ENCODE results near the gene IP6K1. TPM values are rescaled to one million over a fixed set of nuclear protein-coding genes. Genes with fewer than 3 reads are reported as not detected.
"Not testable (repeated sequence)": the region's sequence is repeated elsewhere in the genome, so short reads cannot be mapped to it uniquely, and the experiment has no call there.

IP6K1 gene
- total RNA-seq (10 to 100 TPM; 54.1 to 56.4 TPM), total RNA-seq (41.6 to 83.6 reads per million in 2 donors)

GRCh38 chr3:49786357-49787181 lies at the start of gene IP6K1:
TSS of gene IP6K1 (minus strand) at chr3:49786542. CDS start at chr3:49748040, 38,502 bp downstream.
- Mint-ChIP-seq H3K27ac (peak within 1 kb of the TSS; percentile 94), H3K4me3 (peak within 1 kb of the TSS; percentile 91), H3K4me1 (peaks cover 21% of the 10 kb centered on the region), H3K27me3 (peaks cover 5% of the 10 kb centered on the region), H3K36me3 (ENCODE audit: low read depth) (no peaks in the 10 kb centered on the region)
- no peaks in the 10 kb centered on the region for H3K9me3 ChIP-seq (ENCODE audit: control insufficient read depth, low read length, poor library complexity, severe bottlenecking)
- DNase-seq (peak; percentile 97 to 98 (median 97)), ATAC-seq (peak; percentile 99)

- Mint-ChIP-seq H3K27ac (no peak overlapping the region), H3K4me1 (no peaks in the 10 kb centered on the region), H3K36me3 (ENCODE audit: low read depth) (peaks cover 2% of the 10 kb centered on the region), H3K27me3 (no peaks in the 10 kb centered on the region), H3K4me3 (no peak overlapping the region)
- ATAC-seq (no peak), DNase-seq (no peak)
- H3K9me3 ChIP-seq (ENCODE audit: control insufficient read depth, low read length, poor library complexity, severe bottlenecking), result no peaks in the 10 kb centered on the region
Observed at GRCh38 chr3:49831341-49831740, 45.0 kb upstream of the IP6K1 start.

GRCh38 chr3:49826016-49826415 lies 39.7 kb upstream of the IP6K1 start:
- Mint-ChIP-seq H3K4me1 (no peaks in the 10 kb centered on the region), H3K27me3 (no peaks in the 10 kb centered on the region), H3K36me3 (ENCODE audit: low read depth) (no peaks in the 10 kb centered on the region), H3K4me3 (no peak overlapping the region), H3K27ac (no peak overlapping the region)
- no peaks in the 10 kb centered on the region for H3K9me3 ChIP-seq (ENCODE audit: control insufficient read depth, low read length, poor library complexity, severe bottlenecking)
- ATAC-seq (no peak), DNase-seq (no peak)

- not testable (repeated sequence) for H3K36me3 Mint-ChIP-seq (ENCODE audit: low read depth); DNase-seq; H3K4me3 Mint-ChIP-seq; ATAC-seq; H3K27me3 Mint-ChIP-seq; H3K4me1 Mint-ChIP-seq; H3K9me3 ChIP-seq (ENCODE audit: control insufficient read depth, low read length, poor library complexity, severe bottlenecking)
- peak overlapping the region; percentile 49 for H3K27ac Mint-ChIP-seq
Observed at GRCh38 chr3:49823131-49823530, 36.8 kb upstream of the IP6K1 start.

GRCh38 chr3:49813497-49814174 lies 27.3 kb upstream of the IP6K1 start, which contains the start of gene UBA7:
TSS of gene UBA7 (minus strand) at chr3:49813953. CDS start at chr3:49813787, 166 bp downstream.
- no peaks in the 10 kb centered on the region for H3K27me3 Mint-ChIP-seq
- peaks cover 8% of the 10 kb centered on the region for H3K36me3 Mint-ChIP-seq (ENCODE audit: low read depth)
- DNase-seq, result no peak
- peak within 1 kb of the TSS; percentile 93 for H3K4me3 Mint-ChIP-seq
- peaks cover 19% of the 10 kb centered on the region for H3K4me1 Mint-ChIP-seq
- ATAC-seq, result peak; percentile 83
- H3K27ac Mint-ChIP-seq, result peak within 1 kb of the TSS; percentile 94
- H3K9me3 ChIP-seq (ENCODE audit: control insufficient read depth, low read length, poor library complexity, severe bottlenecking), result no peaks in the 10 kb centered on the region

GRCh38 chr3:49812916-49813496 lies 26.7 kb upstream of the IP6K1 start:
- Mint-ChIP-seq H3K27ac (peak overlapping the region; percentile 94), H3K4me3 (peak overlapping the region; percentile 93), H3K36me3 (ENCODE audit: low read depth) (peaks cover 8% of the 10 kb centered on the region), H3K27me3 (no peaks in the 10 kb centered on the region), H3K4me1 (peaks cover 23% of the 10 kb centered on the region)
- DNase-seq, result no peak
- H3K9me3 ChIP-seq (ENCODE audit: control insufficient read depth, low read length, poor library complexity, severe bottlenecking), result no peaks in the 10 kb centered on the region
- ATAC-seq, result no peak

GRCh38 chr3:49807431-49808114 lies 21.2 kb upstream of the IP6K1 start:
- peaks cover 7% of the 10 kb centered on the region for H3K36me3 Mint-ChIP-seq (ENCODE audit: low read depth)
- peak overlapping the region; percentile 76 for H3K27ac Mint-ChIP-seq
- no peak for DNase-seq
- H3K4me3 Mint-ChIP-seq, result no peak overlapping the region
- H3K27me3 Mint-ChIP-seq, result peaks cover 1% of the 10 kb centered on the region
- no peaks in the 10 kb centered on the region for H3K9me3 ChIP-seq (ENCODE audit: control insufficient read depth, low read length, poor library complexity, severe bottlenecking)
- no peak for ATAC-seq
- peaks cover 33% of the 10 kb centered on the region for H3K4me1 Mint-ChIP-seq

GRCh38 chr3:49806850-49807249 lies 20.5 kb upstream of the IP6K1 start:
- no peak for DNase-seq
- H3K4me1 Mint-ChIP-seq, result peaks cover 38% of the 10 kb centered on the region
- peaks cover 8% of the 10 kb centered on the region for H3K27me3 Mint-ChIP-seq
- H3K27ac Mint-ChIP-seq, result peak overlapping the region; percentile 16
- no peaks in the 10 kb centered on the region for H3K9me3 ChIP-seq (ENCODE audit: control insufficient read depth, low read length, poor library complexity, severe bottlenecking)
- no peak for ATAC-seq
- H3K4me3 Mint-ChIP-seq, result peak overlapping the region; percentile 25
- H3K36me3 Mint-ChIP-seq (ENCODE audit: low read depth), result peaks cover 8% of the 10 kb centered on the region

GRCh38 chr3:49805897-49806701 lies 19.8 kb upstream of the IP6K1 start:
- DNase-seq (no peak), ATAC-seq (no peak)
- H3K4me3 Mint-ChIP-seq, result no peak overlapping the region
- peaks cover 37% of the 10 kb centered on the region for H3K4me1 Mint-ChIP-seq
- peak overlapping the region; percentile 79 for H3K27ac Mint-ChIP-seq
- H3K36me3 Mint-ChIP-seq (ENCODE audit: low read depth), result peaks cover 7% of the 10 kb centered on the region
- peaks cover 16% of the 10 kb centered on the region for H3K27me3 Mint-ChIP-seq
- no peaks in the 10 kb centered on the region for H3K9me3 ChIP-seq (ENCODE audit: control insufficient read depth, low read length, poor library complexity, severe bottlenecking)

GRCh38 chr3:49805367-49805782 lies 19.0 kb upstream of the IP6K1 start:
- H3K27me3 Mint-ChIP-seq, result peaks cover 17% of the 10 kb centered on the region
- peaks cover 36% of the 10 kb centered on the region for H3K4me1 Mint-ChIP-seq
- DNase-seq (no peak), ATAC-seq (no peak)
- peak overlapping the region; percentile 63 for H3K4me3 Mint-ChIP-seq
- peak overlapping the region; percentile 79 for H3K27ac Mint-ChIP-seq
- H3K9me3 ChIP-seq (ENCODE audit: control insufficient read depth, low read length, poor library complexity, severe bottlenecking), result no peaks in the 10 kb centered on the region
- H3K36me3 Mint-ChIP-seq (ENCODE audit: low read depth), result peaks cover 6% of the 10 kb centered on the region

GRCh38 chr3:49804141-49805041 lies 18.0 kb upstream of the IP6K1 start:
- no peak for ATAC-seq
- no peak for DNase-seq
- H3K4me1 Mint-ChIP-seq, result peaks cover 36% of the 10 kb centered on the region

More at GRCh38 chr3:49804141-49805041, 18.0 kb upstream of the IP6K1 start:
- H3K27ac Mint-ChIP-seq, result peak overlapping the region; percentile 79
- H3K9me3 ChIP-seq (ENCODE audit: control insufficient read depth, low read length, poor library complexity, severe bottlenecking), result no peaks in the 10 kb centered on the region
- peak overlapping the region; percentile 95 for H3K4me3 Mint-ChIP-seq
- peaks cover 17% of the 10 kb centered on the region for H3K27me3 Mint-ChIP-seq
- peaks cover 2% of the 10 kb centered on the region for H3K36me3 Mint-ChIP-seq (ENCODE audit: low read depth)

Data from T-helper 17 cell (primary cell).